ENCODE data around the gene C9orf43.

DNA sequence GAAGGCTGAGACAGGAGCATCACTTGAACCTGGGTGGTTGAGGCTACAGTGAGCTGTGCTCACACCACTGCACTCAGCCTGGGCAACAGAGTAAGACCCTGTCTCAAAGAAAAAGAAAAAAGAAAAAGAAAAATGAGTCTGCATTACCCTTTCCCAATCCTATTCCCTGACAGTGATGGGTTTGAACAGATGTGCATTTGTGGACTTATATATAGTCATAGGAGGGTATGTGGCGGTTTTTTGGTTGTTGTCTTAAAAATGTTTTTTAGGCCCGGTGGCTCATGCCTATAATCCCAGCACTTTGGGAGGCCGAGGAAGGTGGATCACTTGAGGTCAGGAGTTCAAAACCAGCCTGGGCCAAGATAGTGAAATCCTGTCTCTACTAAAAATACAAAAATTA, 47.2 kb upstream of the C9orf43 start:
- TF ChIP-seq EZH2phosphoT487 (IDR thresholded peaks at IDR 0.05; ENCODE audit: unreplicated experiment) (no peak), EZH2 (IDR thresholded peaks at IDR 0.05; ENCODE audit: low read depth, unreplicated experiment) (no peak), POLR2AphosphoS5 (IDR thresholded peaks at IDR 0.05; ENCODE audit: low read depth) (no peak), ZNF331 (CRISPR knock-in tag; IDR thresholded peaks at IDR 0.05; ENCODE audit: low read depth) (no peak), JUNB (IDR thresholded peaks at IDR 0.05; ENCODE audit: unreplicated experiment) (no peak), CREB1 (CRISPR knock-in tag; IDR thresholded peaks at IDR 0.05; ENCODE audit: low read depth) (no peak), NANOG (IDR thresholded peaks at IDR 0.05; ENCODE audit: borderline replicate concordance) (no peak), ZNF114 (CRISPR knock-in tag; IDR thresholded peaks at IDR 0.05) (no peak)
- TF ChIP-seq, protein P1, sequence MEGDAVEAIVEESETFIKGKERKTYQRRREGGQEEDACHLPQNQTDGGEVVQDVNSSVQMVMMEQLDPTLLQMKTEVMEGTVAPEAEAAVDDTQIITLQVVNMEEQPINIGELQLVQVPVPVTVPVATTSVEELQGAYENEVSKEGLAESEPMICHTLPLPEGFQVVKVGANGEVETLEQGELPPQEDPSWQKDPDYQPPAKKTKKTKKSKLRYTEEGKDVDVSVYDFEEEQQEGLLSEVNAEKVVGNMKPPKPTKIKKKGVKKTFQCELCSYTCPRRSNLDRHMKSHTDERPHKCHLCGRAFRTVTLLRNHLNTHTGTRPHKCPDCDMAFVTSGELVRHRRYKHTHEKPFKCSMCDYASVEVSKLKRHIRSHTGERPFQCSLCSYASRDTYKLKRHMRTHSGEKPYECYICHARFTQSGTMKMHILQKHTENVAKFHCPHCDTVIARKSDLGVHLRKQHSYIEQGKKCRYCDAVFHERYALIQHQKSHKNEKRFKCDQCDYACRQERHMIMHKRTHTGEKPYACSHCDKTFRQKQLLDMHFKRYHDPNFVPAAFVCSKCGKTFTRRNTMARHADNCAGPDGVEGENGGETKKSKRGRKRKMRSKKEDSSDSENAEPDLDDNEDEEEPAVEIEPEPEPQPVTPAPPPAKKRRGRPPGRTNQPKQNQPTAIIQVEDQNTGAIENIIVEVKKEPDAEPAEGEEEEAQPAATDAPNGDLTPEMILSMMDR (conservative IDR thresholded peaks at IDR 0.05; ENCODE audit: low read depth in 2 of 2), result no peak
- TF ChIP-seq, protein P2, sequence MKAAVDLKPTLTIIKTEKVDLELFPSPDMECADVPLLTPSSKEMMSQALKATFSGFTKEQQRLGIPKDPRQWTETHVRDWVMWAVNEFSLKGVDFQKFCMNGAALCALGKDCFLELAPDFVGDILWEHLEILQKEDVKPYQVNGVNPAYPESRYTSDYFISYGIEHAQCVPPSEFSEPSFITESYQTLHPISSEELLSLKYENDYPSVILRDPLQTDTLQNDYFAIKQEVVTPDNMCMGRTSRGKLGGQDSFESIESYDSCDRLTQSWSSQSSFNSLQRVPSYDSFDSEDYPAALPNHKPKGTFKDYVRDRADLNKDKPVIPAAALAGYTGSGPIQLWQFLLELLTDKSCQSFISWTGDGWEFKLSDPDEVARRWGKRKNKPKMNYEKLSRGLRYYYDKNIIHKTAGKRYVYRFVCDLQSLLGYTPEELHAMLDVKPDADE (IDR thresholded peaks at IDR 0.05), result no peak
- TF ChIP-seq, protein P3, sequence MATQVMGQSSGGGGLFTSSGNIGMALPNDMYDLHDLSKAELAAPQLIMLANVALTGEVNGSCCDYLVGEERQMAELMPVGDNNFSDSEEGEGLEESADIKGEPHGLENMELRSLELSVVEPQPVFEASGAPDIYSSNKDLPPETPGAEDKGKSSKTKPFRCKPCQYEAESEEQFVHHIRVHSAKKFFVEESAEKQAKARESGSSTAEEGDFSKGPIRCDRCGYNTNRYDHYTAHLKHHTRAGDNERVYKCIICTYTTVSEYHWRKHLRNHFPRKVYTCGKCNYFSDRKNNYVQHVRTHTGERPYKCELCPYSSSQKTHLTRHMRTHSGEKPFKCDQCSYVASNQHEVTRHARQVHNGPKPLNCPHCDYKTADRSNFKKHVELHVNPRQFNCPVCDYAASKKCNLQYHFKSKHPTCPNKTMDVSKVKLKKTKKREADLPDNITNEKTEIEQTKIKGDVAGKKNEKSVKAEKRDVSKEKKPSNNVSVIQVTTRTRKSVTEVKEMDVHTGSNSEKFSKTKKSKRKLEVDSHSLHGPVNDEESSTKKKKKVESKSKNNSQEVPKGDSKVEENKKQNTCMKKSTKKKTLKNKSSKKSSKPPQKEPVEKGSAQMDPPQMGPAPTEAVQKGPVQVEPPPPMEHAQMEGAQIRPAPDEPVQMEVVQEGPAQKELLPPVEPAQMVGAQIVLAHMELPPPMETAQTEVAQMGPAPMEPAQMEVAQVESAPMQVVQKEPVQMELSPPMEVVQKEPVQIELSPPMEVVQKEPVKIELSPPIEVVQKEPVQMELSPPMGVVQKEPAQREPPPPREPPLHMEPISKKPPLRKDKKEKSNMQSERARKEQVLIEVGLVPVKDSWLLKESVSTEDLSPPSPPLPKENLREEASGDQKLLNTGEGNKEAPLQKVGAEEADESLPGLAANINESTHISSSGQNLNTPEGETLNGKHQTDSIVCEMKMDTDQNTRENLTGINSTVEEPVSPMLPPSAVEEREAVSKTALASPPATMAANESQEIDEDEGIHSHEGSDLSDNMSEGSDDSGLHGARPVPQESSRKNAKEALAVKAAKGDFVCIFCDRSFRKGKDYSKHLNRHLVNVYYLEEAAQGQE (IDR thresholded peaks at IDR 0.05; ENCODE audit: unreplicated experiment), result no peak
